GF-D8 (cell line): ENCODE data around the gene TPSB2.
"Not testable (repeated sequence)": the region's sequence is repeated elsewhere in the genome, so short reads cannot be mapped to it uniquely, and the experiment has no call there.

Experiments used
- DNase-seq: peaks from one replicate; lab custom pipeline; 2025; lab: John Stamatoyannopoulos, UW

Gene TPSB2

GRCh38 chr16:1200014-1200627 lies 29.9 kb downstream of the TPSB2 start:
- no peak for DNase-seq

GRCh38 chr16:1199347-1200013 lies 30.5 kb downstream of the TPSB2 start:
- DNase-seq = no peak

GRCh38 chr16:1198671-1199346 lies 31.2 kb downstream of the TPSB2 start:
- not testable (repeated sequence) for DNase-seq

- no peak for DNase-seq
Measured at GRCh38 chr16:1198194-1198593, 31.8 kb downstream of the TPSB2 start.

- no peak for DNase-seq
Measured at GRCh38 chr16:1197237-1197866, 32.6 kb downstream of the TPSB2 start.

- no peak for DNase-seq
Measured at GRCh38 chr16:1196494-1196893, 33.5 kb downstream of the TPSB2 start.

- DNase-seq = no peak
Measured at GRCh38 chr16:1195393-1195666, 34.7 kb downstream of the TPSB2 start.

- no peak for DNase-seq
Measured at GRCh38 chr16:1194665-1195392, 35.2 kb downstream of the TPSB2 start.

- DNase-seq = no peak
Measured at GRCh38 chr16:1193825-1194581, 36.0 kb downstream of the TPSB2 start.

- DNase-seq = no peak
Measured at GRCh38 chr16:1193143-1193824, 36.7 kb downstream of the TPSB2 start.

GRCh38 chr16:1192384-1193073 lies 37.5 kb downstream of the TPSB2 start:
- DNase-seq = no peak

GRCh38 chr16:1190789-1191188 lies 39.2 kb downstream of the TPSB2 start:
- DNase-seq = not testable (repeated sequence)

GRCh38 chr16:1189455-1189854 lies 40.5 kb downstream of the TPSB2 start:
- no peak for DNase-seq

GRCh38 chr16:1188432-1189189 lies 41.4 kb downstream of the TPSB2 start:
- no peak for DNase-seq

- DNase-seq = not testable (repeated sequence)
Measured at GRCh38 chr16:1185460-1186207, 44.4 kb downstream of the TPSB2 start.

- no peak for DNase-seq
Measured at GRCh38 chr16:1184980-1185379, 45.0 kb downstream of the TPSB2 start.

GRCh38 chr16:1184156-1184868 lies 45.7 kb downstream of the TPSB2 start:
- no peak for DNase-seq
